ENCODE data around the gene TNFRSF25.
"Not testable (repeated sequence)": the region's sequence is repeated elsewhere in the genome, so short reads cannot be mapped to it uniquely, and the experiment has no call there.

GRCh38 chr1:6453895-6454855 is 11.8 kb downstream of the TNFRSF25 start:
- TF ChIP-seq CTCF (conservative IDR thresholded peaks at IDR 0.05); ZFX (IDR thresholded peaks at IDR 0.05): not testable (repeated sequence)

Measured in C4-2B (cell line).